COLO668 (cell line): Measurements from ENCODE around the gene SCD5.

Experiments used
- DNase-seq: peaks from one replicate; lab custom pipeline; 2025; ENCODE audit not compliant: unreplicated experiment; lab: John Stamatoyannopoulos, UW

Gene SCD5

DNA sequence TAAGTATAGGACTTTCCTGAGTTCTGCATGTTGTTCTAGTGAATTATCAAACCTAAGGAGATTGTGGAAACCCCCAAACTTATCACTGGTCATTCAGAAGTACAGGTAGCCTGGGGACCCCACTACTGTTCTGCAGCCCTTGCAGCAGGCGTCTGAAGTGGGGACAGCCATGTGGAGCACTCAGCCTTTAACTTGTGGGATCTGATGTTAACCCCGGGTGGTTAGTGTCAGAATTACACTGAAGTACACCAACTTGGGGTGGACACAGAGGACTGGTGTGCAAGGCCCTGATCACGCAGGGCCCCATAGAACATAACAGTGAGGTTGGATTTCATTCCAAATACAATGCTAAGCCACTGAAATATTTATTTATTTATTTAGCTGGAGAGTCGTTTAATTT is 103.7 kb downstream of the SCD5 start:
- no peak for DNase-seq

DNA sequence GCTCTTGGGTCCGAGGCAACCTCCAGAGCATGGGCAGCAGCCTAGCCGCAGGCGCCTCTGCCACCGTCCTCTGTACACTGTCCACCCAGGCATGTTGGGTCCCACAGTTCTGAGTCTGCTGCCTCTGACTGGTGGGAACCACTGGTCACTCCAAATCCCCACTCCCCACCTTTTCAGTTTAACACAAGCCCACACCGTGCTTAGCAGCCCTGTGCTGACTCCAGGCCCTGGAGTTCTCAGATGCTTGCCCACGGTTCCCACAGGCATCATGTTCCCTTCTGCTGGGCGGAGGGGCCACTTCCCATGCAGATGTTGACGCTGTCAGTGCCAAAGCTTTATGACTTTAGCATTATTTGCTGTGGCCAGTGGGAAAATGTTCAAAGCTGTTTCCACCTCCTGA is 104.5 kb downstream of the SCD5 start:
- DNase-seq, result no peak

DNA sequence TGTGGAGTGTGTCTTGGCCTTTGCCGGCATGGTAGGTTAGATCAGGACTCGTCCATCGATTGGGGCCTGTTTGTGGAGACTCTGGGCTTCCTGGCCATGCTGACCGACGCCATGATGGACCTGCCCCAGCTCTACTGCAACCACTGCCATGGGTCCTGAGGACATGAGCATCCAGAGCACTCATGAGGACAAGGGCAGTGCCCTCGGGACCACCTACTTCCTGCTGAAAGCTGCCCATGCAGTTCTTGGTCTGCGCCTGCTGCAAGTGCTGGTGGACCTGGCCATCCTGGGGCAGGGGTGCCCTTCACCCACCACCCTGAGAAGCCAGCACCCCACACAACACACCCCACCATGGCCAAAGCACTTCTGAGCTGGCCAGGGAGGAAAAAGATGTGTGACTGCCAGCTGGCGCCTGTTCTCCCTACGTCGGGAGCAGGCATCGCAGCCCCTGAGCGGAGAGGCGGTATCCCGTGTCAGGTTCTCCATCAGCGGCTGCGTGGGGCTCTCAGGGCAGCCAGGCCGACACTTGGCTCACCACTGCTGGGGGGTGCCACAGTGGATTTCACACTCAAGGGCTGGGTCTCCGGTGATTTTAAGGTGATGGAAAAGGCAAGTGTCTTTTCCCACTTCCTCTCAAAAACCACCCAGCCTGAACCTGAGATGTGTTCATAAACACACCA is 106.4 kb downstream of the SCD5 start:
- no peak for DNase-seq

DNA sequence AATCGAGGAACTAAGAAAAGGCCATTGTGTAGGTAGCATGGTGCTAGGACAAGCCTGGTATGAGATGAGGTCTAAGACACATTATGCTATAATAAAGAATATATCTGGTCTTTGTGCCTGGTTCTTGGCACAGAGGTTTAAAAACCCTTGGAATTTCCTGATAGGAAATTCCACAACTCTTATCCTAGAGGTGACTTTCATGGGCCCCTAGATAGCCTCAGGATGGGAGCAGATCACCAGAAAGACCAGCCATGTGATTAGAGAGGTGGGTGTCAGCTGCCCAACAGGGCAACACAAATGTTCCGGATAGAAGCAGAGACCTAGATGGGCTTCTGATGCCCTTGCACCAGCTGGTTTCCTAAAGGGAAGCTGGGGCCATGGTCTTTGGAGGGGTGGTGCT is 107.2 kb downstream of the SCD5 start:
- DNase-seq, result no peak

DNA sequence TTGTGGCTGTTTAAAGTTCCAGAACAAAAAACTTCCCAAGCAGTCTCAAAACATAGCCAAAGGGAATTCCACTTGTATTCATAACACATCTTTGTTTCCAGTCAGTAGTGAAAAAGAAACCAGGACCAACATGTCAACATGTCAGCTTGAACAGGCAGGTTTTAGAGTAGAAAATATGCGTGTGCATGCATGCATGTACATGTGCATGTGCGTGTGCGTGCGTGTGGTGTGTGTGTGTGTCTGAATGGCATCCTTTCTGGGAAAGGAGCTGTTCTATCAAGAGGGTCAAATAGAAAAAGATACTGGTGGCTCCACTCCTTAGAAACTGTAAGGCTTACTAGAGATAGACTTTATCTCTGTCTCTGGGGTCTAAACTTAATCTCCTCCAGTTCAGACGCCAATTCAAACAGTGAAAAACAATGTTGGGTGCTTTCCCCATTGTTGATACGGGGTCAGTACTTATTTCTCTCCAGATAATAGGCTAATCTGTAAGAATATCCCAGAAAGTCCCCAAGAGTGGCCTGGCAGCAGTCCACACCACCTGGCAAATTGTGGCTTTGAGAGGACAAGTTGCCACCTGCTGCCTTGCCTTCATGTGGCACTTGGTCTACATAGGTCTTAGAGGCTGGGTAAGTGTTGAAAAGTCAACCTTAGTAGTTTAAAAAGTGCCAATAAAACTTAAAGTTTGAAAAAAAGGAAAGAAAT is 110.4 kb downstream of the SCD5 start:
- DNase-seq, result no peak

DNA sequence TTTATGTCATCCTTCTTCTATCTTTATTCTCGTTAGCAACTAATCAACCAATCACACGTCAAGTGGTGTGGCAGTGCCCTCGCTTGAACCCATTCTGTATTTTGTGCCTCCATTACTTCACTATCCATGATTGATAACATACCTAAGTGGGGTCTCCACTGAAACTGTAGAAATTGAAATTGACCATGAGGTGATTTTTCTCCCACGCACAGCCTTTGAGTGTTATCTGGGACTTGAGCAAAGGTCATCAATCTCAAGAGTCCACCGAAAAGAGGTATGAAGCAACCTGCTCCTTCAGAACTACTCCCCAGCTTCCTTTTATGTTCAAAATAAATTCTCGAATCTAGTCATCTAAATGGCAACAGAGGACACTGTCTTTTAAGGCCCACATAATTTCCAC is 111.1 kb downstream of the SCD5 start:
- no peak for DNase-seq

DNA sequence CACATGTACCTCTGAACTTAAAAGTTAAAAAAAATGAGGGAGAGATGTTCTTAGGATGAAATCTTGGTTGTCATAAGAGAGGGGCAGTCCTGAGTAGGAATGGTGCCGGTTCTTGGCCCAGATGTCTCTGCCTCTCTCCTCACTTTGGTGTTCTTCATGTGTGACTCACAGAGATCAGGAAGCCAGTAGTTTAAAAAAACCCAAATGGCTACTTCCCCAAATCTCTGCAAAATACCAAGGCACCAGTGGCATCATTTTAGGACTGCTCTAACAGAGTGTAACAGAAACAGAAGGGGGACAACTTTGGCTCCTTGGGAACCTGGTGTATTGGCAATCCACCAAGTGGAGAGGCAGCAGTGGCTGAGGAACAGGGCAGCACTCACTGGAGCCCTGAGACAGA is 116.8 kb downstream of the SCD5 start:
- DNase-seq, result no peak

DNA sequence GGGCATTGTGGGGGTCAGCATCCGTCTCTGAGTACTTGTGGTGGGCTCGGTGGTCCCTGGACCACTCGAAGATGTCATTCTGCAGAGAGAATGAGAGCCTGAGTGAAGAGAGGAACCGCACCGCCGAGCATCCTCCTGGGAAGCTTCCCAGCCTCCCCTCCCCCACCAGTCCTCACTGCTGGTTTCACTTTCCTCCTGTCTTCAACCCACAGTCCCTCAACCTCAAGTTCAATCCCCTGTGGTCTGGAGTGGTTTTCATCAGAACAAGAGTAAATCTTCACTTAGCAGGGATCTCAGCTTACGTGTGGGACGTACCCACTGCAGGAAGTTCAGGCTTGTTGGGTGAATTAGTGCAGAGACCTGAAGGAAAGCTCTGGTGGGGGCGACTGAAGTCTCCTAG is 117.8 kb downstream of the SCD5 start:
- DNase-seq, result no peak

DNA sequence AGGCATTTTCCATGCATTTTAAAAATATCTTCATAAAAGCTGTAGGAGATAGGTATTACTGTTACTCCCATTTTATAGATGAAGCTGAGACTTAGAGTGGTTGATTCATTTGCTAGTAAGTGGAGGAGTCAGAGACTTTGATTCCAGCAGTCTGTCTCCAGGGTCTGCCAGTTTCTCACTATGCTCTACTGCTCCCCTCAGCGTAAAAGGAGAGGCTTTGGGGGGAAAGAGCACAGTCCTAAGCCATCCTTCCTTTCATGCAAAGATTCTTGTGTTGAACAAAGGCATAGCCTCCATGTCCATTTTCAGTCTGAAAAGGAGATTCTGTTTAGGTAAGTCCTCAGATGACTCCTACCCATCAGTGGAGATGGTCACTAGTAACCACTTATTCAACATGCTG is 119.1 kb downstream of the SCD5 start:
- no peak for DNase-seq

DNA sequence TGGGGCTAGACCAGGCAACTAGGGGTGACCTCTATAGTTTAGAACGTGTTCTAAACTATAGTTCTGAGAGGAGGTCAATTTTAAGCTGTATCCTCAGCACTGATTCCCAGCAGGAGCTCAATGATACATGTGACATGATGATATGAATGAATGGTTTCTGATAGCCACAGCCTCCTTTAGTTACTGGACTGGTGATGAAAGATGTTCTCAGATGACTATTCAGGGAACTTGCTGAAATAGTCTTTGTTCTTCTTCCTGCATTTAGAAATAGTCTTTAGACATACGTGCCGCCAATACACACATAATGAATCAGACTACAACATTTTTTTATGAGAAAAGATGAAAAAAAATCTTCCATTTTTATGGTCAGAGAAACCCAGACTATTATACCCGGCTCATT is 120.5 kb downstream of the SCD5 start:
- no peak for DNase-seq

DNA sequence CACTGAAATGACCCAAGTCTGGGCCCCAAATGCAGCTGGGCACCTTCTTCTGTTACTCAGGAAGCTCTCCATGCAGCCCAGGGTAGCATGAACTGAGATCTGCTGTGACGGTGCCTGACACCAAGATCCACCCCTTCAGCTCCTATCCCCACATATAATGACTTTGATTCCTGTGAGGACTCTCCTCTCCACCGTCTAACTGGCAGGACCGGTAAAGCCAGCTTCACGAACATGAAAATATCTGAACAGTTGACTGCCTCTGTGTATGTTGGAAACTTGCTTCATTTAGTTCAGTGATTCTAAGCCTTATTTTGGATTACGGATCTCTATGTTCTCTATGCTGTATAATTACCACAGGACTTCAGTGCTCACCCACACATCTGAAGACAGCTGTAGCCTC is 121.3 kb downstream of the SCD5 start:
- no peak for DNase-seq

DNA sequence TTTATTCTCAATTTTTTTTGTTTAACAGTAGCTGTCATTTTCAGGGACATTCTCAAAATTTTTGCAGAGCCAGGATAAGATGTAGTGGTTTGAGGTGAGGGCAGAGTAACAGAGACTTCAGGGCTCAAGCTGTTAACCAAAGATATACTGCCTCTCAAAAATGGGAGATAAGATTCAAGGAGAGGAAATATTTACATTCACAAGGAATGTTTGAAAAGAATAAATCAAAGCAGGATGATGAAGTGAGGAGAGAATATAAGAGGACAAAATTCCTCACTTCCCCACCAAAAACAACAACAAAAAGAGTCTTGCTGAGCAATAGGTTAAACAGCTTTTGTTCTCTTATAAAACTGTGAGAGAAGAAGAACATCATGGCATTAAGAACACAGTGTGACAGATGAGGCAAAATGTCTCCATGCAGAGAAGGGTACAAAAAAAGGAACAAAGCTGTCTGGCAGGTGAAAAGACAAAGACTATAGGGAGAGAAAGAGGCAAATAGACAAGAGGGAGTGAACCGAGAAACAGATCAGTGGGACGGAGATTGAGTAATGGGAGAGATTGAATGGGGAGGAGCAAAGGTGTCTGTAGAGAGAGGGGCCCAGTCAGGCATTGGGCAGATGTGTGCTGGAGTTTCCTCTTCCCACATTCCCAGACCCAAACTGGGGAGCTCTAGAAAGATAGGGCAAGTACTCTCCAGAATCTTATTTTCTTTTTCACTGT is 130.7 kb downstream of the SCD5 start:
- DNase-seq, result no peak

DNA sequence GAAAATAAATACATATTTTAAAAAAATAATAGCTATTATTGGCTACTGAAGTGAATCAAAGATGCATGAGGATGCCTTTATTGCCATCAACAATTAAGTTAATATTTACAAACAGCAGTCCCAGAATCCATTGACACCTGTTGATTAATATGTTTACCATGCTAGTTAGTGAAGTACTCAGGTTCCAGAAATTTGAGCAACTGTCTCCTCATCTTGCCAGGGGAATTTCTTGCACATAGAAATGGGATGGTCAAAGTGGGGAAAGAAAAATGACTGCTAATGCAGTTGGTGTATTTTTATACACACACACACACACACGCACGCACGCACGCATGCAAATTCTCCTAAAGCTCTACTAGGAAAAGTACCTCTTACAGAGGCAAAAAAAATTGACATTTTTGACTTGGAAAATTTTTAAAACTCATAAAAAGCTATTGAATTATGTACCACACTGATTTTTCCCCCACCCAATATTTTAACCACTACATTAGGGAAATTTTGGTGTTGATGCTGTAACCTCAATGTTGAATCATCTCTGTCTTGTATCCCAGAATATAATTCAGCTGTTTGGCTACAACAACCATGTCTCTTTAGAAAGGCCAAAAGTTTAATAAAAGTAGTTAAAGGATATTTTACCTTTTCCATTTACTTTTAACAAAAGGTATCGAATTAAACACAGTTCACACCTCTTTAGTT is 131.5 kb downstream of the SCD5 start:
- DNase-seq, result no peak

DNA sequence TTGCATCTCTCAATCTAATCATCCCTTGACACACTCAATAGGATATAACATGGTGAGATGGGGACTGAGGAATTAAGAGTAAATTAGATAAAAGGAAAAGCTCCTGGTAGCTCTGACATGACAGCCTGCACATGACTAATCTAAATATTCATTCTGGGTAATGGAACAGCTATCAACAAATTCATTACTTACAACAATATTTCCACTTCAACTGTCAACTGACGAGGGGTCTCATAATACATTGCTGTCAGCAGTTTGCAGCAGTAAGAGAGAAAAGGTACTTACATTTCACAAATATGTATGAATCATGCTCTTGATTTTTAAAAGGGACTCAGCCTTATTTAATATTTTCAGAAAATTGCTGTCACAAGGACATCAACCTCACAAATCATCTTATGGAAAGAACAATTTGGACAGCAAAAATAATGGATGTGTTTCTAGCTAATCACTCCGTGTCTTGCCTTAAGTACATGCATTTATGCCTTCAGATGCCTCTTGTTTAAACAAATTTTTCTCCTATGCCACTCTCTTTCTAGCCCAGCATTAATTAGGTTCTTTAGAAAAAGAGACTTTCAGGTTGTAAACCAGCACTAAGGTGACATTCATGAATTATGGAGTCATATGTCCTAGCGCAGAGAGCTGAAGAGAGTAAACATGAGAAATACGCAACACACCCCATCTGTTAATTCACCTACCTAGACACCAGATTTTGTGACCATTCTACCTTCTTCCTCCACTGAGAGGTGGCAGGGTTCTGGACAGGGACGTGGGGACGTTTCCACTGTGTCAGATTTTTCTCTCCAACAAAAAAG is 137.2 kb downstream of the SCD5 start:
- no peak for DNase-seq

DNA sequence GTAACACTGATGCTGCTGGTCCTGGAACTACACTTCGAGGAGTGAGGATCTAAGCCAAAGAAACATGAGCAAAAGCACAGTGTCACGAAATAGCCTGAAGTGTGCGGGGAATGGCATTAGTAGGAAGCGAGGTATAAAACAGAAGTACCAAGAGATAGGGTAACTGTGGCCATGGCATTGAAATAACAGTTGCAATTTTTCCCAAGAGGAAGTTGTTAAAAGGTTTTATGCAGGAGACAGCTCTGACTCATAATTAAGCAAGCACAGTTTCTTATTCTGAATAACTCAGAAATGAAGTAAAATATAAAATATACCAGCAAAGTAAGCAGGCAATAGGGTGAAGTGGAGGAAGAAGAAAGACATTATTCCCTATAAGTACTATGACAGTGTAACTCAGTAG is 146.5 kb downstream of the SCD5 start:
- no peak for DNase-seq

DNA sequence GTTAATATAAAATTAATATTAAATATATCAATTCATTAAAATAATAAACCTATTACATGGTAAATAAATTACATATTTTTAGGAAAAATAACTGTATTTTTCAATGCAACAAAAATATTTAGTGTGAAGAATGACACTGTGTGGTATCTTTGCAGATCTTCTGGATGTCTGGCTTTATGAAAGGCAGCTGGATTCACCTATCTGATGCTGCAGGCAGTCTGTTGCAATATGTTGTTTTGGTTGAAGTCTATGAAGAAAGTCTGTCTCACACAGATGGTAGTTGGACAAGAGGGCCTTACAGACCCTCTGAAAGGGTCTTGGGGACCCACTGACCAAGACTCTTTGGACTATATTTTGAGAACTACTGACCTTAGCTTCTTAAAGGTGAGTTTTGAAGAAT is 147.7 kb downstream of the SCD5 start:
- no peak for DNase-seq

DNA sequence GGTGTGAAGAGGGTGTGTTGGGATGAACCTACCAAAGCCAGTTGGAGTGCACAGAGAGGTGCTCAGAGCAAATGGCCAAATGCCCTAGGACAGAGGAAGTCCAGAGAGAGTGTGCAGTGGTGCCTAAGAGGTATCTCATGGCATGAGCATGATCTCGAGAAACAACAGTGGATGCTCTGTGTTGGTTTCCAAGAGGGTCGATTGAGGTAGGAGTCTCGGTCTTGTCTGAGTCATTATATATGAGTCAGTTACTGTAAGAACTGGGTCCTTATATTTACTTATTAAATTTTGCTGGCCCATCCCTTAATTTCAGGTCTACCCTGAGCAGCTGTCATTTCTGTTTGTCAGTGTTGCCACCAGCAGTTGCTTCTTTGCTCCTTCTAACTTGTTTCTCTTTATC is 150.2 kb downstream of the SCD5 start:
- no peak for DNase-seq

DNA sequence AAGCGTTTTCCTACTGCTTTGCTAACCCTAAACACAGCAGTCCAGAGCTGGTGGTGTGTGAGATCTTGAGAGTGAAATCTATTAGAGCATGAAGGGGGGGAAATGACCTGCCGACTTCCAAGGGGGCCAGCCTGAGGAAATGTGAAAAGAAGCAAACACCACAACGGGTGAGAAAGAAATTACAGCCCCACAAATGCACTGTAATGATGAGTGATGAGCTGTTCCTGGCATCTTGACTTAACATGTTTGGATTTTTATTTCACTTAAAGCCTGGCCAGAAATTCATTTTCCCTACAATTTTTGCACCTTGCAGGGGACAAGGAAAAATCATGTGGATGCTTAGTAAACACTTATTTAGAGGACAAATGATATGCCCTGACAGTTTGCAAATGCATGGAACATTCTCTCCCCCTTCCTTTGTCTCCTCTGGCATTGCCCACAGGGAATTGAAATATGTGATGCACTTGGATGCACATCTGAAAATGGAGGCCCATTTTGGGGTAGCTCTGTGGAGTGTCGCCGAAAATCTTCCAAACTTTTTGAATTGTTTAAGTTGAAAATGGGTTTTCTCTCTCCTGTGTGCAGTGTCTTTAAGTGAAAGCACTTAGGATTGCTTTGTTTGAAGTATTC is 152.5 kb downstream of the SCD5 start:
- DNase-seq, result no peak

DNA sequence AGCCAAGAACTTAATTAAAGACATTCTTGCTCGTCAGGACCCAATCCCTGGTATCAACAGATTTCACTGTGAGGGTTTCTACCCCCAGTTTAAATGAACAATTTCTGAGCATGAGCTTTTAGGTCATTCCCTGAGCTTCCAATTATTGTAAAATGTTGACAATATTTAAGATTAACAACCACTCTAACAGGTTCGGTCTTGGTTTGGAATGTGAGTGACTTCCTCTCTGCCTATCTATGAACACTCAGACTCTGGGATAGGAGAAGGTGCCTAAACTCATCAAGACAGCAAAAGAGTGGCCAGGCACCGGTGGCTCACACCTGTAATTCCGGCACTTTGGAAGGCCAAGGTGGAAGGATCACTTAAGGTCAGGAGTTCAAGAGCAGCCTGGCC is 153.9 kb downstream of the SCD5 start:
- DNase-seq, result no peak

DNA sequence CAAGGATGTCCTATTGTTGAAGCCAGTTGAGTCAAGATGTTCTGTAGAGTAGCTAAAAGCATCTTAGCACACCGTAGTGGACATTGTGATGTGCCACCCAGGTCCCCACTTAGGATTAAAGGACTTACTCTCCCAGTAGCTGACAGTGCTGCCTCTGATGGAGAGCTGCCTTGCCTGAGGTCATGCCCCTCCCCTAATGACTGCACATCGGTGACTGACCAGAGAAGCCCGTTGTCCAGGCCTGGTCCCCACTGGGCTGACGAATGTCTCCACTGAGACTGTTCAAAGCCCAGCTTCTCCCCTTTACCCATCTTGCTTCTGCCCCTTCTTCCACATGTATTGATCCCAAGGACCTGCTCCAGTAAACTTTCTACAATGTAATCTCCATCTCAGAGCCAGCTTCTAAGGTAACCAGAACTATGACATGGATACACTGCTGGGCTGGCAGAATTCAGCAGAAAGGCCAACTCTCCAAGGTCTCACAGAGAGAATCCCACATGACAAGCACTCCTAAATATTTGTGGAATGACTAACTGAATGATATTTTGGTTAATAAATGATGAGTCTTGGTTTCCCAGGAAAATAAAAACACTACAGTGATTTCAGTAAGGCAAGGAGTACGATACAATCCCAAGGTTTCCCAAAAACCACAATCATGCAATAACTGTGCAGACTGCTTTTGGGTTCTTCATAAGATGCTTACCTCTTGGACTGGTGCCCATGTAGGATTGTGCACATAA is 154.4 kb downstream of the SCD5 start:
- DNase-seq, result no peak
